ENCODE data around the gene RNF214.

The RNF214 gene

GRCh38 chr11:117199053-117199915 lies 33.2 kb upstream of the RNF214 start, which contains the start of gene TAGLN:
Gene TAGLN, plus strand, starts transcription at chr11:117199370. Its CDS starts 3,644 bp downstream, at chr11:117203014.
- TF ChIP-seq EZH2phosphoT487 (IDR thresholded peaks at IDR 0.05; ENCODE audit: low read depth) (no peak), CTCF (IDR thresholded peaks at IDR 0.05; ENCODE audit: low read depth, low read length) (no peak)
- Histone ChIP-seq H3K79me2 (ENCODE audit: low read length) (no peaks in the 10 kb centered on the region), H3K4me3 (ENCODE audit: low read length) (no peak within 1 kb of the TSS), H2AFZ (ENCODE audit: low read depth, low read length) (no peak within 1 kb of the TSS), H4K20me1 (ENCODE audit: insufficient read depth, low read length) (no peaks in the 10 kb centered on the region), H3K36me3 (replicated peaks; ENCODE audit: low read depth, low read length) (peaks cover 3% of the 10 kb centered on the region), H3K27ac (ENCODE audit: low read length) (no peak within 1 kb of the TSS), H3K9me3 (ENCODE audit: insufficient read depth, low read length) (no peaks in the 10 kb centered on the region), H3K4me1 (ENCODE audit: low read length) (no peaks in the 10 kb centered on the region), H3K9ac (ENCODE audit: low read length) (no peak within 1 kb of the TSS), H3K27me3 (ENCODE audit: low read depth, low read length) (no peaks in the 10 kb centered on the region), H3K4me2 (ENCODE audit: low read length) (no peak within 1 kb of the TSS)

GRCh38 chr11:117199916-117200812 lies 32.3 kb upstream of the RNF214 start:
- Histone ChIP-seq H3K27me3 (ENCODE audit: low read depth, low read length) (no peaks in the 10 kb centered on the region), H3K4me2 (ENCODE audit: low read length) (no peak overlapping the region), H3K79me2 (ENCODE audit: low read length) (no peaks in the 10 kb centered on the region), H2AFZ (ENCODE audit: low read depth, low read length) (no peak overlapping the region), H3K9ac (ENCODE audit: low read length) (no peak overlapping the region), H4K20me1 (ENCODE audit: insufficient read depth, low read length) (no peaks in the 10 kb centered on the region), H3K27ac (ENCODE audit: low read length) (no peak overlapping the region), H3K9me3 (ENCODE audit: insufficient read depth, low read length) (no peaks in the 10 kb centered on the region), H3K4me3 (ENCODE audit: low read length) (no peak overlapping the region), H3K4me1 (ENCODE audit: low read length) (no peaks in the 10 kb centered on the region), H3K36me3 (replicated peaks; ENCODE audit: low read depth, low read length) (peaks cover 3% of the 10 kb centered on the region)
- TF ChIP-seq EZH2phosphoT487 (IDR thresholded peaks at IDR 0.05; ENCODE audit: low read depth) (no peak), CTCF (IDR thresholded peaks at IDR 0.05; ENCODE audit: low read depth, low read length) (no peak)

- H4K20me1 ChIP-seq (ENCODE audit: insufficient read depth, low read length), result no peaks in the 10 kb centered on the region
- no peak overlapping the region for H3K4me2 ChIP-seq (ENCODE audit: low read length)
- H3K4me1 ChIP-seq (ENCODE audit: low read length), result no peaks in the 10 kb centered on the region
- no peaks in the 10 kb centered on the region for H3K79me2 ChIP-seq (ENCODE audit: low read length)
- H3K9ac ChIP-seq (ENCODE audit: low read length), result no peak overlapping the region
- H3K9me3 ChIP-seq (ENCODE audit: insufficient read depth, low read length), result no peaks in the 10 kb centered on the region
- H3K36me3 ChIP-seq (replicated peaks; ENCODE audit: low read depth, low read length), result peaks cover 7% of the 10 kb centered on the region
- no peak overlapping the region for H3K4me3 ChIP-seq (ENCODE audit: low read length)
- TF ChIP-seq EZH2phosphoT487 (IDR thresholded peaks at IDR 0.05; ENCODE audit: low read depth), result no peak
- no peak for TF ChIP-seq CTCF (IDR thresholded peaks at IDR 0.05; ENCODE audit: low read depth, low read length)
- H3K27me3 ChIP-seq (ENCODE audit: low read depth, low read length), result no peaks in the 10 kb centered on the region
- no peak overlapping the region for H2AFZ ChIP-seq (ENCODE audit: low read depth, low read length)
- no peak overlapping the region for H3K27ac ChIP-seq (ENCODE audit: low read length)
Observed at GRCh38 chr11:117200813-117201657, 31.4 kb upstream of the RNF214 start.
